ENCODE data around the gene TNIK. TPM values are rescaled to one million over a fixed set of nuclear protein-coding genes. Genes with fewer than 3 reads are reported as not detected.

TNIK gene
- total RNA-seq, 1 experiment from 2014 or later = not detected

GRCh38 chr3:171416061-171416460 lies 44.1 kb downstream of the TNIK start:
- no peaks in the 10 kb centered on the region for H3K79me2 ChIP-seq (ENCODE audit: low read length)
- no peak overlapping the region for H3K4me3 ChIP-seq (ENCODE audit: low read length)
- no peak overlapping the region for H3K9ac ChIP-seq (ENCODE audit: low read length)
- H3K27ac ChIP-seq (ENCODE audit: low read length) = no peak overlapping the region
- DNase-seq = no peak
- H3K36me3 ChIP-seq (ENCODE audit: insufficient read depth, low read length) = no peaks in the 10 kb centered on the region
- no peak overlapping the region for H3K4me2 ChIP-seq (ENCODE audit: low read depth, low read length, poor library complexity, severe bottlenecking)
- H2AFZ ChIP-seq (ENCODE audit: low read length) = no peak overlapping the region
- H4K20me1 ChIP-seq (ENCODE audit: insufficient read depth, low read depth, low read length) = no peaks in the 10 kb centered on the region
- H3K27me3 ChIP-seq (ENCODE audit: low read length) = no peaks in the 10 kb centered on the region
- H3K4me1 ChIP-seq (ENCODE audit: low read length) = no peaks in the 10 kb centered on the region
- H3K9me2 ChIP-seq (replicated peaks; ENCODE audit: insufficient read depth, low read length) = no peaks in the 10 kb centered on the region
- H3K9me3 ChIP-seq (ENCODE audit: low read length) = no peaks in the 10 kb centered on the region

GRCh38 chr3:171415070-171415469 lies 45.1 kb downstream of the TNIK start:
- H3K9ac ChIP-seq (ENCODE audit: low read length) = no peak overlapping the region
- H3K79me2 ChIP-seq (ENCODE audit: low read length) = no peaks in the 10 kb centered on the region
- H3K4me1 ChIP-seq (ENCODE audit: low read length) = no peaks in the 10 kb centered on the region
- no peak overlapping the region for H3K27ac ChIP-seq (ENCODE audit: low read length)
- DNase-seq = no peak
- H3K4me2 ChIP-seq (ENCODE audit: low read depth, low read length, poor library complexity, severe bottlenecking) = no peak overlapping the region
- H3K27me3 ChIP-seq (ENCODE audit: low read length) = no peaks in the 10 kb centered on the region
- no peaks in the 10 kb centered on the region for H3K9me2 ChIP-seq (replicated peaks; ENCODE audit: insufficient read depth, low read length)
- H4K20me1 ChIP-seq (ENCODE audit: insufficient read depth, low read depth, low read length) = no peaks in the 10 kb centered on the region
- H3K9me3 ChIP-seq (ENCODE audit: low read length) = no peaks in the 10 kb centered on the region
- H3K4me3 ChIP-seq (ENCODE audit: low read length) = no peak overlapping the region
- H3K36me3 ChIP-seq (ENCODE audit: insufficient read depth, low read length) = no peaks in the 10 kb centered on the region
- H2AFZ ChIP-seq (ENCODE audit: low read length) = no peak overlapping the region

GRCh38 chr3:171412473-171412872 lies 47.7 kb downstream of the TNIK start:
- H2AFZ ChIP-seq (ENCODE audit: low read length) = no peak overlapping the region
- no peaks in the 10 kb centered on the region for H3K27me3 ChIP-seq (ENCODE audit: low read length)
- no peaks in the 10 kb centered on the region for H3K79me2 ChIP-seq (ENCODE audit: low read length)
- H3K27ac ChIP-seq (ENCODE audit: low read length) = no peak overlapping the region
- H3K9me3 ChIP-seq (ENCODE audit: low read length) = no peaks in the 10 kb centered on the region
- no peaks in the 10 kb centered on the region for H3K36me3 ChIP-seq (ENCODE audit: insufficient read depth, low read length)
- H3K4me2 ChIP-seq (ENCODE audit: low read depth, low read length, poor library complexity, severe bottlenecking) = no peak overlapping the region
- H4K20me1 ChIP-seq (ENCODE audit: insufficient read depth, low read depth, low read length) = no peaks in the 10 kb centered on the region
- no peaks in the 10 kb centered on the region for H3K9me2 ChIP-seq (replicated peaks; ENCODE audit: insufficient read depth, low read length)
- no peak overlapping the region for H3K4me3 ChIP-seq (ENCODE audit: low read length)
- H3K4me1 ChIP-seq (ENCODE audit: low read length) = no peaks in the 10 kb centered on the region
- no peak overlapping the region for H3K9ac ChIP-seq (ENCODE audit: low read length)
- DNase-seq = no peak

- Histone ChIP-seq H3K4me2 (ENCODE audit: low read depth, low read length, poor library complexity, severe bottlenecking) (no peak overlapping the region), H3K36me3 (ENCODE audit: insufficient read depth, low read length) (no peaks in the 10 kb centered on the region), H3K4me3 (ENCODE audit: low read length) (no peak overlapping the region), H3K4me1 (ENCODE audit: low read length) (no peaks in the 10 kb centered on the region), H3K9ac (ENCODE audit: low read length) (no peak overlapping the region), H3K27ac (ENCODE audit: low read length) (no peak overlapping the region), H3K9me3 (ENCODE audit: low read length) (no peaks in the 10 kb centered on the region), H4K20me1 (ENCODE audit: insufficient read depth, low read depth, low read length) (no peaks in the 10 kb centered on the region), H3K79me2 (ENCODE audit: low read length) (no peaks in the 10 kb centered on the region), H2AFZ (ENCODE audit: low read length) (no peak overlapping the region), H3K27me3 (ENCODE audit: low read length) (no peaks in the 10 kb centered on the region), H3K9me2 (replicated peaks; ENCODE audit: insufficient read depth, low read length) (no peaks in the 10 kb centered on the region)
- DNase-seq = no peak
Measured at GRCh38 chr3:171412054-171412453, 48.2 kb downstream of the TNIK start.

- H3K4me1 ChIP-seq (ENCODE audit: low read length) = no peaks in the 10 kb centered on the region
- DNase-seq = no peak
Measured at GRCh38 chr3:171410186-171410585, 50.0 kb downstream of the TNIK start.

GRCh38 chr3:171407759-171408158 lies 52.4 kb downstream of the TNIK start:
- Histone ChIP-seq H3K9ac (ENCODE audit: low read length) (no peak overlapping the region), H3K4me3 (ENCODE audit: low read length) (no peak overlapping the region), H3K9me2 (replicated peaks; ENCODE audit: insufficient read depth, low read length) (no peaks in the 10 kb centered on the region), H3K4me2 (ENCODE audit: low read depth, low read length, poor library complexity, severe bottlenecking) (no peak overlapping the region), H3K27ac (ENCODE audit: low read length) (no peak overlapping the region), H3K9me3 (ENCODE audit: low read length) (no peaks in the 10 kb centered on the region), H3K4me1 (ENCODE audit: low read length) (no peaks in the 10 kb centered on the region), H2AFZ (ENCODE audit: low read length) (no peak overlapping the region), H3K79me2 (ENCODE audit: low read length) (no peaks in the 10 kb centered on the region), H3K36me3 (ENCODE audit: insufficient read depth, low read length) (no peaks in the 10 kb centered on the region), H3K27me3 (ENCODE audit: low read length) (no peaks in the 10 kb centered on the region), H4K20me1 (ENCODE audit: insufficient read depth, low read depth, low read length) (no peaks in the 10 kb centered on the region)
- no peak for DNase-seq

More at GRCh38 chr3:171410186-171410585, 50.0 kb downstream of the TNIK start:
- Histone ChIP-seq H3K36me3 (ENCODE audit: insufficient read depth, low read length) (no peaks in the 10 kb centered on the region), H3K27me3 (ENCODE audit: low read length) (no peaks in the 10 kb centered on the region), H2AFZ (ENCODE audit: low read length) (no peak overlapping the region), H4K20me1 (ENCODE audit: insufficient read depth, low read depth, low read length) (no peaks in the 10 kb centered on the region), H3K4me2 (ENCODE audit: low read depth, low read length, poor library complexity, severe bottlenecking) (no peak overlapping the region), H3K27ac (ENCODE audit: low read length) (no peak overlapping the region), H3K9me3 (ENCODE audit: low read length) (no peaks in the 10 kb centered on the region), H3K9ac (ENCODE audit: low read length) (no peak overlapping the region), H3K4me3 (ENCODE audit: low read length) (no peak overlapping the region), H3K79me2 (ENCODE audit: low read length) (no peaks in the 10 kb centered on the region), H3K9me2 (replicated peaks; ENCODE audit: insufficient read depth, low read length) (no peaks in the 10 kb centered on the region)

GRCh38 chr3:171404376-171404967 lies 55.7 kb downstream of the TNIK start:
- Histone ChIP-seq H3K36me3 (ENCODE audit: insufficient read depth, low read length) (no peaks in the 10 kb centered on the region), H4K20me1 (ENCODE audit: insufficient read depth, low read depth, low read length) (no peaks in the 10 kb centered on the region), H3K79me2 (ENCODE audit: low read length) (no peaks in the 10 kb centered on the region)

GRCh38 chr3:171402281-171402680 lies 57.9 kb downstream of the TNIK start:
- Histone ChIP-seq H3K4me1 (ENCODE audit: low read length) (no peaks in the 10 kb centered on the region), H3K9me3 (ENCODE audit: low read length) (no peaks in the 10 kb centered on the region), H3K9ac (ENCODE audit: low read length) (no peak overlapping the region), H4K20me1 (ENCODE audit: insufficient read depth, low read depth, low read length) (no peaks in the 10 kb centered on the region), H3K27me3 (ENCODE audit: low read length) (no peaks in the 10 kb centered on the region), H3K27ac (ENCODE audit: low read length) (no peak overlapping the region), H3K4me3 (ENCODE audit: low read length) (no peak overlapping the region), H3K79me2 (ENCODE audit: low read length) (no peaks in the 10 kb centered on the region), H2AFZ (ENCODE audit: low read length) (no peak overlapping the region), H3K36me3 (ENCODE audit: insufficient read depth, low read length) (no peaks in the 10 kb centered on the region), H3K9me2 (replicated peaks; ENCODE audit: insufficient read depth, low read length) (no peaks in the 10 kb centered on the region), H3K4me2 (ENCODE audit: low read depth, low read length, poor library complexity, severe bottlenecking) (no peak overlapping the region)
- no peak for DNase-seq

More at GRCh38 chr3:171404376-171404967, 55.7 kb downstream of the TNIK start:
- Histone ChIP-seq H3K9me3 (ENCODE audit: low read length) (no peaks in the 10 kb centered on the region), H3K4me1 (ENCODE audit: low read length) (no peaks in the 10 kb centered on the region), H3K9me2 (replicated peaks; ENCODE audit: insufficient read depth, low read length) (no peaks in the 10 kb centered on the region), H3K27ac (ENCODE audit: low read length) (no peak overlapping the region), H2AFZ (ENCODE audit: low read length) (no peak overlapping the region), H3K27me3 (ENCODE audit: low read length) (no peaks in the 10 kb centered on the region), H3K4me3 (ENCODE audit: low read length) (no peak overlapping the region), H3K9ac (ENCODE audit: low read length) (no peak overlapping the region), H3K4me2 (ENCODE audit: low read depth, low read length, poor library complexity, severe bottlenecking) (no peak overlapping the region)
- DNase-seq = no peak
